ENCODE measurements around the gene SERPINA1. TPM values are rescaled to one million over a fixed set of nuclear protein-coding genes. Genes with fewer than 3 reads are reported as not detected.
A peak's percentile ranks its signal among the peaks of the same experiment; 100 is the strongest.

SERPINA1 gene
- total RNA-seq, 1 donor from 2014 or later, result 6.1 TPM

GRCh38 chr14:94394581-94395207 is 6.3 kb upstream of the SERPINA1 start:
- H3K27me3 ChIP-seq, result no peaks in the 10 kb centered on the region
- no peak for DNase-seq (ENCODE audit: extremely low spot score in 2 of 2)
- H3K27ac ChIP-seq, result peak overlapping the region; percentile 3
- TF ChIP-seq POLR2AphosphoS5 (IDR thresholded peaks at IDR 0.05; ENCODE audit: insufficient read depth in 1 of 2, low read depth in 1 of 2), result no peak
- no peak for TF ChIP-seq POLR2A (IDR thresholded peaks at IDR 0.05)
- TF ChIP-seq, protein P1, sequence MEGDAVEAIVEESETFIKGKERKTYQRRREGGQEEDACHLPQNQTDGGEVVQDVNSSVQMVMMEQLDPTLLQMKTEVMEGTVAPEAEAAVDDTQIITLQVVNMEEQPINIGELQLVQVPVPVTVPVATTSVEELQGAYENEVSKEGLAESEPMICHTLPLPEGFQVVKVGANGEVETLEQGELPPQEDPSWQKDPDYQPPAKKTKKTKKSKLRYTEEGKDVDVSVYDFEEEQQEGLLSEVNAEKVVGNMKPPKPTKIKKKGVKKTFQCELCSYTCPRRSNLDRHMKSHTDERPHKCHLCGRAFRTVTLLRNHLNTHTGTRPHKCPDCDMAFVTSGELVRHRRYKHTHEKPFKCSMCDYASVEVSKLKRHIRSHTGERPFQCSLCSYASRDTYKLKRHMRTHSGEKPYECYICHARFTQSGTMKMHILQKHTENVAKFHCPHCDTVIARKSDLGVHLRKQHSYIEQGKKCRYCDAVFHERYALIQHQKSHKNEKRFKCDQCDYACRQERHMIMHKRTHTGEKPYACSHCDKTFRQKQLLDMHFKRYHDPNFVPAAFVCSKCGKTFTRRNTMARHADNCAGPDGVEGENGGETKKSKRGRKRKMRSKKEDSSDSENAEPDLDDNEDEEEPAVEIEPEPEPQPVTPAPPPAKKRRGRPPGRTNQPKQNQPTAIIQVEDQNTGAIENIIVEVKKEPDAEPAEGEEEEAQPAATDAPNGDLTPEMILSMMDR (IDR thresholded peaks at IDR 0.05), result no peak
- no peaks in the 10 kb centered on the region for H3K36me3 ChIP-seq
- no peaks in the 10 kb centered on the region for H3K9me3 ChIP-seq
- intact Hi-C loops (cut with DNase I), result no loop called here
- no peak overlapping the region for H3K4me3 ChIP-seq
- H3K4me1 ChIP-seq, result peaks cover 13% of the 10 kb centered on the region

- intact Hi-C loops (cut with DNase I), result no loop called here
- Histone ChIP-seq H3K36me3 (no peaks in the 10 kb centered on the region), H3K27ac (peak overlapping the region; percentile 3), H3K4me3 (no peak overlapping the region), H3K9me3 (no peaks in the 10 kb centered on the region), H3K27me3 (no peaks in the 10 kb centered on the region), H3K4me1 (peaks cover 13% of the 10 kb centered on the region)
- TF ChIP-seq, protein P1 (IDR thresholded peaks at IDR 0.05), result no peak
- TF ChIP-seq POLR2A (IDR thresholded peaks at IDR 0.05) (no peak), POLR2AphosphoS5 (IDR thresholded peaks at IDR 0.05; ENCODE audit: insufficient read depth in 1 of 2, low read depth in 1 of 2) (no peak)
- DNase-seq (ENCODE audit: extremely low spot score in 2 of 2), result no peak
Measured at GRCh38 chr14:94394025-94394493, 5.7 kb upstream of the SERPINA1 start.

DNA sequence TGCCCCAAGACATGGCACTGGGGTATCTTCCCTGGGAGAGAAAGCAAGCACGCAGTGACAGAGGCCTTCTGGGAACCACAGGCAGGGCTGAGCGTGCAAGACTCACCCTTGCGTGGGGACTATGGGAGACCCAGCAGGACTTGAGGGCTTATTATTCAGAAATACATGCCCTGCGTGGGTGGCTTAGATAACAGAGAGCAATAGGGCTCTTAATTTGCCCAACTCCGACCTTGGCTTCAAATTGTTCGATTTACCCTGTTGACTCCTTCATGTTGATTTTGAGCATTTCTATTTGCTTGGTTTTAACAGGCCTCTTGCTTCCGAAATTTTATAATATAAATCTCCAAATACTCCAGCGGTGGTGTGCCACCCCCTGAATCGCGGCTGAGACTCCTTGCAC is 5.1 kb upstream of the SERPINA1 start:
- H3K4me1 ChIP-seq, result peaks cover 13% of the 10 kb centered on the region
- TF ChIP-seq, protein P1 (IDR thresholded peaks at IDR 0.05), result no peak
- TF ChIP-seq POLR2AphosphoS5 (IDR thresholded peaks at IDR 0.05; ENCODE audit: insufficient read depth in 1 of 2, low read depth in 1 of 2) (no peak), POLR2A (IDR thresholded peaks at IDR 0.05) (no peak)
- H3K36me3 ChIP-seq, result no peaks in the 10 kb centered on the region
- intact Hi-C loops (cut with DNase I), result no loop called here
- H3K9me3 ChIP-seq, result no peaks in the 10 kb centered on the region
- no peak overlapping the region for H3K4me3 ChIP-seq
- no peak overlapping the region for H3K27ac ChIP-seq
- DNase-seq (ENCODE audit: extremely low spot score in 2 of 2), result no peak
- no peaks in the 10 kb centered on the region for H3K27me3 ChIP-seq

GRCh38 chr14:94392510-94392935 is 4.1 kb upstream of the SERPINA1 start:
- TF ChIP-seq POLR2AphosphoS5 (IDR thresholded peaks at IDR 0.05; ENCODE audit: insufficient read depth in 1 of 2, low read depth in 1 of 2), result no peak
- TF ChIP-seq, protein P1 (IDR thresholded peaks at IDR 0.05), result no peak
- TF ChIP-seq POLR2A (IDR thresholded peaks at IDR 0.05), result no peak
- no peak overlapping the region for H3K27ac ChIP-seq
- intact Hi-C loops (cut with DNase I), result no loop called here

DNA sequence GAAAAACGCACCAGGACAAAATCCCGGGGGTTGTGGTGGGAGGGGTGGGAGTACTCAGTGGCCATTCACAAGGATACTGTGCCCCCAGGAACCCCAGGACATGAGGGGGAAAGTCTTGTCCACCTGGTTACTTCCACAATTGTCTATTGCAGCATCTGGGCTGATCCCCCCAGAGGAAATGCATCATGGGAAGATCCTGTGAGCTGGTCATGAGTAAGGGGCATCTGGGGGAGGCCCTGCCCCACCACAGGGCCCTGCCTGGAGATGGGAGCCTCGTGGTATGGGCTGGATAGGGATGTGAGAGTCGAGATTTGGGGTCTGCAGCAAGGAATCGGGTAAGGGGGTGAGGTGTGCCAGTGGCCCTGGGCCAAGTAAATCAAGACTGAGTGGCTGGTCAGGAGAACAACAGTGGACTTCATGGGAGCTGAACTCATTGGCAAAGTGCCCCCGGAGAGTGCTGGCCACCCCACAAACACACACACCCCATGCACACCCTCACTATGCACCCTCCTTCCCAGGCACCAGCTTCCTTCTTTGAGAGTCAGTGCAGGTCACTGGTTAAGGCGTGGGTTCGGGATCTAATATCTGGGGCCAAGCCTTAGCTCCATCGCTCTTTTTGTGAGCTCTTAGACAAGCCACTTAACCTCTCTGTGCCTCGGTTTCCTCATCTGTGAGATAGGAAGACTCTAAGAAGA is 3.0 kb upstream of the SERPINA1 start:
- intact Hi-C loops (cut with DNase I), result no loop called here
- TF ChIP-seq POLR2AphosphoS5 (IDR thresholded peaks at IDR 0.05; ENCODE audit: insufficient read depth in 1 of 2, low read depth in 1 of 2) (no peak), POLR2A (IDR thresholded peaks at IDR 0.05) (no peak)
- TF ChIP-seq, protein P1 (IDR thresholded peaks at IDR 0.05), result no peak
- Histone ChIP-seq H3K36me3 (no peaks in the 10 kb centered on the region), H3K27me3 (no peaks in the 10 kb centered on the region), H3K27ac (no peak overlapping the region), H3K4me1 (peaks cover 13% of the 10 kb centered on the region), H3K9me3 (no peaks in the 10 kb centered on the region), H3K4me3 (no peak overlapping the region)
- DNase-seq (ENCODE audit: extremely low spot score in 2 of 2), result no peak

More at GRCh38 chr14:94392510-94392935, 4.1 kb upstream of the SERPINA1 start:
- no peaks in the 10 kb centered on the region for H3K36me3 ChIP-seq
- no peak for DNase-seq (ENCODE audit: extremely low spot score in 2 of 2)
- no peak overlapping the region for H3K4me3 ChIP-seq
- H3K27me3 ChIP-seq, result no peaks in the 10 kb centered on the region
- peaks cover 13% of the 10 kb centered on the region for H3K4me1 ChIP-seq
- H3K9me3 ChIP-seq, result no peaks in the 10 kb centered on the region

All from vagina (tissue), 2 donors.